ENCODE measurements around the gene PRAF2. TPM values are rescaled to one million over a fixed set of nuclear protein-coding genes. Genes with fewer than 3 reads are reported as not detected.
A peak's percentile ranks its signal among the peaks of the same experiment; 100 is the strongest.

Gene PRAF2
- total RNA-seq, 2 experiments from 2014 or later, result 19.7 to 22.6 TPM

DNA sequence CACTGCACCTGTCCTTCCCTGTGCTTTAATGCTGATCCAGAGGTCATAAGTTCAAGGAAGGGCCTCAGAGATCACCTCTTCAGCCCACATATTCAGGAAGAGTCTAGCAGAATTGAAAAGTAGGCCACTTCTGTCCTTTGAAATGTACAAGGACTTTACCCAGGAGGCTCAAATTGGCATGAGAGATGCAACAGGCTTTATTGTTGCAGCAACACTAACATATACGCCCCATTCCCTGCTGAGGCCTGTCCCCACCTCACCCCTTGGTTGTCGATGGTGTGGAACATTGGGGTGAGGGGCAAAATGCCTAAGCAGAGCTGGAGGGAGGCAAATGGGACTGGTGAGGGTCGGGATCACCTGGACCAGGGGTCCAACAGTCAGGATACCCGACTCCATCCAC, 2.8 kb downstream of the PRAF2 start:
- ATAC-seq (no peak), DNase-seq (no peak)
- Mint-ChIP-seq H3K27me3 (ENCODE audit: low read depth) (no peaks in the 10 kb centered on the region), H3K36me3 (ENCODE audit: low read depth) (peaks cover 16% of the 10 kb centered on the region), H3K4me1 (ENCODE audit: low read depth) (peaks cover 26% of the 10 kb centered on the region), H3K4me3 (peak overlapping the region; percentile 15), H3K27ac (no peak overlapping the region), H3K9me3 (ENCODE audit: insufficient read depth) (no peaks in the 10 kb centered on the region)
- POLR2A ChIA-PET, result no interaction called here
- CTCF ChIA-PET, result no interaction called here

DNA sequence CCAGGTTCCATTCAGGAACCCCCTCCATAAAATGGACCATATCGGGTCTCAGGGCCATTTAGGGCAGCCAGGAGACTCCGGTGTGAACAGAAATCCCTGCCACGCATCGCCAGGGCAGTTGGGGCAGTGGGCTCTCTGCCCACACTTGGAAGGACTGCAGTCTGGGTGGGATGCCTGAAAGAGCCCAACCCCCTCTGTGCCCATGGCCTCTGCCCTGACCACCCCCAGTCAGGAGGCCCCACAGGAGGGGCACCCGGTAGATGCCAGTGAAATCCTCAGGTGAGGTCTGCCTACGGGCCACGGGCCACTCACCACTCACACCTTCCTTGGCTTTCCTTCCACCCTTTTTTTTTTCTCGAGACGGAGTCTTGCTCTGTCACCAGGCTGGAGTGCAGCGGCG, 4.8 kb downstream of the PRAF2 start:
- ATAC-seq (no peak), DNase-seq (no peak)
- Mint-ChIP-seq H3K4me3 (no peak overlapping the region), H3K9me3 (ENCODE audit: insufficient read depth) (no peaks in the 10 kb centered on the region), H3K27ac (no peak overlapping the region), H3K4me1 (ENCODE audit: low read depth) (peaks cover 20% of the 10 kb centered on the region), H3K36me3 (ENCODE audit: low read depth) (peaks cover 6% of the 10 kb centered on the region), H3K27me3 (ENCODE audit: low read depth) (no peaks in the 10 kb centered on the region)
- ChIA-PET POLR2A (no interaction called here), CTCF (no interaction called here)

DNA sequence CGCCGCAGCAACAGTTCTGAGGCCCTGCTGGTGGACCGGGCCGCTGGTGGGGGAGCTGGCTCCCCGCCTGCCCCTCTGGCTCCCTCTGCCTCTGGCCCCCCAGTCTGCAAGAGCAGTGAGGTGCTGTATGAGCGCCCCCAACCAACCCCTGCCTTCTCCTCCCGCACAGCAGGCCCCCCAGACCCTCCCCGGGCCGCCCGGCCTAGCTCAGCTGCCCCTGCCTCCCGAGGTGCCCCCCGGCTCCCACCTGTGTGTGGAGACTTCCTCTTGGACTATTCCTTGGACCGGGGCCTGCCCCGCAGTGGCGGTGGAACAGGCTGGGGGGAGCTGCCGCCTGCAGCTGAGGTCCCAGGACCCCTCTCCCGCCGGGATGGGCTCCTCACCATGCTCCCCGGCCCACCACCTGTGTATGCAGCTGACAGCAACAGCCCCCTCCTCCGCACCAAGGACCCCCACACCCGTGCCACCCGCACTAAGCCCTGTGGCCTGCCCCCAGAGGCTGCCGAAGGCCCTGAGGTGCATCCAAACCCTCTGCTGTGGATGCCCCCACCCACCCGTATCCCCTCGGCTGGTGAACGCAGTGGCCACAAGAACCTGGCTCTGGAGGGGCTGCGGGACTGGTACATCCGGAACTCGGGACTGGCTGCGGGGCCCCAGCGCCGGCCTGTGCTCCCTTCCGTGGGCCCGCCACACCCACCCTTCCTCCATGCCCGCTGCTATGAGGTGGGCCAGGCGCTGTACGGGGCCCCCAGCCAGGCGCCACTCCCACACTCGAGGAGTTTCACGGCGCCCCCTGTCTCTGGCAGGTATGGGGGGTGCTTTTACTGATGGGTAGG, 6.3 kb downstream of the PRAF2 start:
- Mint-ChIP-seq H3K27me3 (ENCODE audit: low read depth) (no peaks in the 10 kb centered on the region), H3K9me3 (ENCODE audit: insufficient read depth) (no peaks in the 10 kb centered on the region), H3K27ac (no peak overlapping the region), H3K4me1 (ENCODE audit: low read depth) (peaks cover 7% of the 10 kb centered on the region), H3K36me3 (ENCODE audit: low read depth) (peaks cover 6% of the 10 kb centered on the region), H3K4me3 (no peak overlapping the region)
- POLR2A ChIA-PET, result no interaction called here
- CTCF ChIA-PET, result no interaction called here
- DNase-seq (no peak), ATAC-seq (no peak)

DNA sequence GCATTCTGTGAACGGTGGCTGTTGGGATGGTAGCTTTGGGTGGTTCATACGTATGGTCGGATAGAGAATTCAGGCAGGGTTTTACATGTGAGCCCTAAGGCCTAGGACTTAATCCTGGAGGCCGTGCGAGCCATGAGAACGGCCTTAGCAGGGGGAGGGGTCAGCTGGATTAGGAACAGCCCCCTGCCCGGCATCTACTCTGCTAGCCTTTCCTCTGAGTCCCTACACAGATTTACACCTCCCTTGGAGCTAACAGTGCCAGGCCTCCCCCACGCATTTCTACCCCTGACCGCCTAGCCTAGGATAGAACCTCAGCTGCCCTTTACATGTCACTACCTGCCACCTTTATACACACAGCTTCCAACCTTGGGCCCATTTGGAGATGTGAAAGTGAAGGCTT, 7.1 kb downstream of the PRAF2 start:
- no peaks in the 10 kb centered on the region for H3K27me3 Mint-ChIP-seq (ENCODE audit: low read depth)
- peaks cover 8% of the 10 kb centered on the region for H3K36me3 Mint-ChIP-seq (ENCODE audit: low read depth)
- H3K4me1 Mint-ChIP-seq (ENCODE audit: low read depth), result peaks cover 4% of the 10 kb centered on the region
- no peak overlapping the region for H3K4me3 Mint-ChIP-seq
- ChIA-PET POLR2A (no interaction called here), CTCF (no interaction called here)
- ATAC-seq, result no peak
- H3K27ac Mint-ChIP-seq, result no peak overlapping the region
- DNase-seq, result no peak
- no peaks in the 10 kb centered on the region for H3K9me3 Mint-ChIP-seq (ENCODE audit: insufficient read depth)

DNA sequence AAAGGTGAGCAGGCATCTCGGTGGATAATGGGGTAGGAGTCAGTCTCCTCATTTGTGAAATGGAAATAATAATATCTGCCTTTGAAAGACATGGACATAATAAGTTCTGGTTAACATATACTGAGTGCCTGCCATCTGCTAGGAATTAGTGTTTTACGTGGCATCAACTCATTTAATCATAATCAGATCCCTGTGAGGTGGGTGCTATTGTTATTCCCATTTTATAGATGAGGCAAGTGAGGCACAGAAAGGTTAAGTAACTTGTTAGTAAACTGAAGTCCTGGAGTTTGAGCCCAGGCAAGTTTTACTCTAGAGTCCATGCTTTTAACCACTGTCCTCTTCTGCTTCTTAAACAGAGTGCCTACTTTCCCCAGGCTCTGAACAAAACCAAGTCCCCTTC, 7.5 kb downstream of the PRAF2 start:
- peaks cover 7% of the 10 kb centered on the region for H3K36me3 Mint-ChIP-seq (ENCODE audit: low read depth)
- POLR2A ChIA-PET, result no interaction called here

DNA sequence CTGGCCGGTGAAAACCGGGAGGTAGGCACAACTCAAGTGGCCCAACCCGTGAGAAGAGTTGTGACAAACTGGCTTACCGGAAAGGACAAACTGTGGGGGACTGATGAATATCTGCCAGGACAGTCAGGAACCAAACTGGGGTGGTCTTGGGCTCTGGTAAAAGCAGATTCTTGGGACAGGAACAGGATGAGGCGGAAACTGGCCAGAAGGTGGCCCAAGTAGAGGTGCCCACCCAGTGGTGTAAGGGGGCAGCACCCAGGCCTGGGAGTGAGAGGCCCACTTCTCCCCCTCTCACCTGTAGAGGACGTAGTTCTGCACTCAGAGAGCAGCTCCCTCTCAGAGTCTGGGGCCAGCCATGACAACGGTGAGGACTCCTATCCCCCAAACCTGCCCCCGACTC, 9.1 kb downstream of the PRAF2 start:
- no peak for ATAC-seq
- DNase-seq, result no peak
- peaks cover 3% of the 10 kb centered on the region for H3K36me3 Mint-ChIP-seq (ENCODE audit: low read depth)
- H3K27me3 Mint-ChIP-seq (ENCODE audit: low read depth), result no peaks in the 10 kb centered on the region
- ChIA-PET POLR2A (no interaction called here), CTCF (interaction anchor here (0.5 kb wide), 1 partner anchor 228 kb away, joined by 3 read pairs; no protein-coding TSS in a partner anchor)
- H3K4me1 Mint-ChIP-seq (ENCODE audit: low read depth), result no peaks in the 10 kb centered on the region
- H3K9me3 Mint-ChIP-seq (ENCODE audit: insufficient read depth), result no peaks in the 10 kb centered on the region
- no peak overlapping the region for H3K27ac Mint-ChIP-seq
- no peak overlapping the region for H3K4me3 Mint-ChIP-seq

More for the DNA sequence above, 7.5 kb downstream of the PRAF2 start:
- CTCF ChIA-PET, result no interaction called here
- DNase-seq (no peak), ATAC-seq (no peak)
- H3K9me3 Mint-ChIP-seq (ENCODE audit: insufficient read depth), result no peaks in the 10 kb centered on the region
- no peak overlapping the region for H3K27ac Mint-ChIP-seq
- H3K4me3 Mint-ChIP-seq, result no peak overlapping the region
- peaks cover 2% of the 10 kb centered on the region for H3K4me1 Mint-ChIP-seq (ENCODE audit: low read depth)
- no peaks in the 10 kb centered on the region for H3K27me3 Mint-ChIP-seq (ENCODE audit: low read depth)

DNA sequence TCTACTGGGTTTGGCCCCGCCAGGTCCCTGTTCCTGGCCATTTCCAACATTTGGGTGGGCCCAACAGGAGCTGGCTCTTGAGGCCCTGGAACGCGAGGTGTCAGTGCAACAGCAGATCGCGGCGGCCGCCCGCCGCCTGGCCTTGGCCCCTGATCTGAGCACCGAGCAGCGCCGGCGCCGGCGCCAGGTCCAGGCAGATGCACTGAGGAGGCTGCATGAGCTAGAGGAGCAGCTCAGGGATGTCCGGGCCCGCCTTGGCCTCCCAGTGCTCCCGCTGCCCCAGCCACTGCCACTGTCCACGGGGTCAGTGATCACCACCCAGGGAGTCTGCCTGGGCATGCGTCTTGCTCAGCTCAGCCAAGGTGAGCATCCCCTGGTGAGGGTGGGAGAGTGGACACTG, 9.5 kb downstream of the PRAF2 start:
- DNase-seq, result no peak
- H3K4me1 Mint-ChIP-seq (ENCODE audit: low read depth), result no peaks in the 10 kb centered on the region

DNA sequence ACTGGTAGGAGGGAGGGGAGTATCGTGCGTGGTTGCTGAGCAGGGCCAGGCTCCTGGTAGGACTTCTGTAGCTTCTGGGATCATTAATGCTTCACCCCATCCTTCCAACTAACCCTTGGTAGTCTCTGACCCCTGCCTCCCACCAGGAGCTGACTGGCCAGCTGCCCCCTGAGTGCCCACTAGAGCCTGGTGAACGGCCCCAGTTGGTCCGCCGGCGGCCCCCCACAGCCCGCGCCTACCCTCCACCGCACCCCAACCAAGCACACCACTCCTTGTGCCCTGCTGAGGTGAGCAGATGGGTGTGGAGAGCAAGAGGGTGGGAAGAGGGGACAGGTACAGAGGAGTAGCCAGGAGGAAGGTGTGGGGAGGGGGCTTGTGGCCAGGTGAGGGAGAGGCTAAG, 10.1 kb downstream of the PRAF2 start:
- no peak for ATAC-seq
- Mint-ChIP-seq H3K4me1 (ENCODE audit: low read depth) (no peaks in the 10 kb centered on the region), H3K27ac (no peak overlapping the region), H3K36me3 (ENCODE audit: low read depth) (peaks cover 3% of the 10 kb centered on the region), H3K9me3 (ENCODE audit: insufficient read depth) (no peaks in the 10 kb centered on the region), H3K4me3 (no peak overlapping the region), H3K27me3 (ENCODE audit: low read depth) (no peaks in the 10 kb centered on the region)
- no peak for DNase-seq
- POLR2A ChIA-PET, result no interaction called here
- CTCF ChIA-PET, result no interaction called here

More for the DNA sequence above, 9.5 kb downstream of the PRAF2 start:
- Mint-ChIP-seq H3K9me3 (ENCODE audit: insufficient read depth) (no peaks in the 10 kb centered on the region), H3K27ac (no peak overlapping the region), H3K36me3 (ENCODE audit: low read depth) (peaks cover 3% of the 10 kb centered on the region), H3K27me3 (ENCODE audit: low read depth) (no peaks in the 10 kb centered on the region), H3K4me3 (no peak overlapping the region)
- ATAC-seq, result no peak
- ChIA-PET CTCF (no interaction called here), POLR2A (no interaction called here)

DNA sequence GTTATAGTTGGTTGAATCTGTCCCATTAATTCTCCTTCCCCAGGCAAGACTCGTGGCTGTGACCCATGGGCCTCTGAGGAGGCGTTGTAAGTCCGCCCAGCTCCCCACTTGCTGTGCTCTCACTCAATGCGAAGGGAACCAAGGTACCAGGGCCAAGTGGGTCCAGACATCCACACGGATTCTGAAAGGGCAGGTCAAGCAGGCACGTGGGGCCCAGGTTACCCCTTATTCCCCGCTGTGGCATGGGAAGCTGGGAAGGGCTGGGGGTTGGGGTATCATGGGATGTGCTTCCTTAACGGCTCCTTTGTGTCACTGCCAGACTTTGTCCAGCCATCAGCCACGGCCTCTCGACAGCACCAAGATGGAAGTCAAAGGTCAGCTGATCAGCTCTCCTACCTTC, 11.9 kb downstream of the PRAF2 start:
- Mint-ChIP-seq H3K27ac (no peak overlapping the region), H3K4me3 (no peak overlapping the region), H3K27me3 (ENCODE audit: low read depth) (no peaks in the 10 kb centered on the region), H3K4me1 (ENCODE audit: low read depth) (peaks cover 1% of the 10 kb centered on the region), H3K9me3 (ENCODE audit: insufficient read depth) (no peaks in the 10 kb centered on the region), H3K36me3 (ENCODE audit: low read depth) (peaks cover 3% of the 10 kb centered on the region)
- POLR2A ChIA-PET, result no interaction called here
- ATAC-seq (no peak), DNase-seq (no peak)
- CTCF ChIA-PET, result no interaction called here

DNA sequence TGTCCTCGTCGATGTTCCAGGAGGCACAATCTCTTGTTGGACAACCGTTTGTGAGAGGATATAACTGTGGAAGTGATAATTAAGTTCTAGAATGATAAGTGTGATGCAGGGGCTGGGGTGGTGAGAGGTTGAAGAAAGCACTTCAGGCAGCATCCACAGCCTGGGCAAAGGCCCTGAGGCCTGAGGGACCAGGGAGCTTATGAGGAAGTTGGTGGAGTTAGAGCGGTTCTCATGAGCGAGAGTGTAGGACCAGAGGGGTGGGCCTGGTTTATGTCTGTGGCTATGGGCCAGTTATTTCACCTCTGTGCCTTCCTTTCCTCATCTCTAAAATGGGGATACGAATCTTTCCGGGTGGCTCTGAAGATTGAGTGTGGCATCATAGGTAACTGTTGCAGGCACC, 12.3 kb downstream of the PRAF2 start:
- Mint-ChIP-seq H3K27ac (no peak overlapping the region), H3K4me3 (no peak overlapping the region), H3K36me3 (ENCODE audit: low read depth) (peaks cover 3% of the 10 kb centered on the region), H3K27me3 (ENCODE audit: low read depth) (no peaks in the 10 kb centered on the region), H3K4me1 (ENCODE audit: low read depth) (peaks cover 1% of the 10 kb centered on the region), H3K9me3 (ENCODE audit: insufficient read depth) (no peaks in the 10 kb centered on the region)
- ChIA-PET CTCF (no interaction called here), POLR2A (no interaction called here)
- ATAC-seq (no peak), DNase-seq (no peak)

DNA sequence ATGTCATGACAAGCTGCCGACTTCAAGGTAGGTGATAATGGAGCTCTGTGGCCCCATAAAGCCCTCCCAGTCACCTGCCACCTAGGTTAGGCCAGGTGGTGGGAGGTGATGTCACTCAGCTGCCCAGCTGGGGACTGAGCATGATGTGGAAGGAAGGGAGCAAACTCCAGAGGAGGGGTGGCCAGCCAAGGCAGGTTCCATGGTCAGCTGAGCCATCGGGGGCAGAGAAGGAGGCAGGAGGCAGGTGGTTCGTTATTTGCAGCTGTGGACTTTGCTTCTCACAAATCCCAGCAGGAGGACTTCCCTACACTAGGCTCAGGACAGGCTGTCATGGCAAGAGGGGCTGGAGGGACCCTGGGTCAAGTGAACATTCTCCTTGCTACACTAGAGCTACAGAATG, 12.9 kb downstream of the PRAF2 start:
- ChIA-PET POLR2A (no interaction called here), CTCF (no interaction called here)
- ATAC-seq (no peak), DNase-seq (no peak)
- Mint-ChIP-seq H3K4me1 (ENCODE audit: low read depth) (peaks cover 3% of the 10 kb centered on the region), H3K4me3 (no peak overlapping the region), H3K9me3 (ENCODE audit: insufficient read depth) (no peaks in the 10 kb centered on the region), H3K36me3 (ENCODE audit: low read depth) (peaks cover 3% of the 10 kb centered on the region), H3K27ac (no peak overlapping the region), H3K27me3 (ENCODE audit: low read depth) (no peaks in the 10 kb centered on the region)

DNA sequence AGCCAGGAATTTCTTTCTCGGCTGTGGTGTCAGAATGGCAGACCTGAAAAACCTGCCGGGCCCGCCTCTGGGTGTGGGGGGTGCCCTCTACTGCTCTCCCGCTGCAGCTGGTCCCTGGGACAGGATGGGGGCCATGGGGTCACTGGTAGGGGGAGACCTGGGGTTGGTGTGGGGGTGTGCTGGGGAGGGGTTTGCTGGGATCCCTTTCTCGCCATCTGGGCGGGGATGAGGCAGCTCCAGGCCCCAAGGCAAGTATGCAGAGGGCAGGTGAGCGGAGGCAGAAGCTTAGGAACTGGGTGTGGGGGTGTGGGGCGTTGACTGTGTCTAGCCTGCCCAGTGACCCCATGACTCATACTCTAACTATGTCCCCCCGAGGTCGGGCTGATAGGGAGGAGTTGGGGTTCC, 14.1 kb downstream of the PRAF2 start:
- CTCF ChIA-PET, result no interaction called here
- no peak overlapping the region for H3K4me3 Mint-ChIP-seq
- peaks cover 3% of the 10 kb centered on the region for H3K36me3 Mint-ChIP-seq (ENCODE audit: low read depth)
- H3K9me3 Mint-ChIP-seq (ENCODE audit: insufficient read depth), result no peaks in the 10 kb centered on the region
- no peak overlapping the region for H3K27ac Mint-ChIP-seq
- peaks cover 12% of the 10 kb centered on the region for H3K4me1 Mint-ChIP-seq (ENCODE audit: low read depth)
- no peak for DNase-seq
- POLR2A ChIA-PET, result no interaction called here
- no peaks in the 10 kb centered on the region for H3K27me3 Mint-ChIP-seq (ENCODE audit: low read depth)
- no peak for ATAC-seq

DNA sequence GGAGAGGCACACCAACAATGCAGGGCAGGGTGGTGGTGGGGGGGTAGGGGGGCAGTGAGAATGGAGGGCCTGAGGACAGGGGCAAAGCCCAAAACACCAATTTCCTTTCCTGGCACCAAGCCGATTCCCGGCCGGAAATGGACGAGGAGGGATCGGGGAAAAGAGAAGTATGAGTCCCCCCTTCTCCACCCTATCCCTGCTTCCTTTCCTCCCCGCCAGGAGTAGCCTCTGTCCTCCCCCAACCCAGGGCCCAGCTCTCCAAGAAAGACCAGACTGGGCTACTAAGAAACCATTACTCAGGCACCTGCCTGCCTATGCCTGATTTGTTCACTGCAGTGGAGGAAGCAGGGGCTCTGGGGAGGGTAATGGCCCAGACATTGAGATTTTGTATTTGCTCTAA, 14.6 kb downstream of the PRAF2 start:
- ATAC-seq (no peak), DNase-seq (no peak)
- Mint-ChIP-seq H3K4me1 (ENCODE audit: low read depth) (peaks cover 17% of the 10 kb centered on the region), H3K27ac (no peak overlapping the region), H3K4me3 (no peak overlapping the region), H3K9me3 (ENCODE audit: insufficient read depth) (no peaks in the 10 kb centered on the region), H3K27me3 (ENCODE audit: low read depth) (no peaks in the 10 kb centered on the region), H3K36me3 (ENCODE audit: low read depth) (peaks cover 4% of the 10 kb centered on the region)
- ChIA-PET CTCF (no interaction called here), POLR2A (no interaction called here)
